HepG2 (cell line): Measurements from ENCODE around the gene SLC16A14. TPM values are rescaled to one million over a fixed set of nuclear protein-coding genes. Genes with fewer than 3 reads are reported as not detected.

ENCODE experiments used
- ATAC-seq: fragments of 200-7000 bp; cut with Tn5 transposase; 3 replicates; pipeline ENCODE4 v1.9.1; 2020; ENCODE audit warnings: mild to moderate bottlenecking, moderate library complexity
- BruUV-seq: library from RNA; stranded (reverse); fragments of 400-500 nt; replicated peaks from 2 replicates; lab custom pipeline; 2021; lab: Mats Ljungman, UMichigan
- CTCF ChIA-PET: fragments of 300-600 bp; formaldehyde crosslinking; extraction: SDS; loops from one replicate; lab custom pipeline; 2021; ENCODE audit warnings: low total read pairs, inconsistent platforms, low intra/inter-chr PET ratio; lab: Yijun Ruan, JAX
- POLR2A ChIA-PET: fragments of 350-600 bp; sonication (Branson Sonifier 250); formaldehyde crosslinking; loops from one replicate; lab custom pipeline; 2020; ENCODE audit warnings: antibody characterized with exemption, inconsistent platforms; lab: Yijun Ruan, JAX
- DNase-seq: peaks from one replicate; pipeline ENCODE4 v3.0.0-alpha.2; 2015; ENCODE audit warnings: low spot score
- FAIRE-seq: peaks from 3 replicates; lab custom pipeline; 2011; peaks lifted over from hg19 to GRCh38; lab: Jason Lieb, UNC
- H2AFZ ChIP-seq: one replicate; pipeline ENCODE4 v1.6.1; 2011; ENCODE audit warnings: low read length, inconsistent platforms
- H3K27ac ChIP-seq: fragments of 300-600 bp; 3 replicates; pipeline ENCODE4 v1.8.0; 2011; ENCODE audit warnings: mixed run types, mild to moderate bottlenecking, mixed read lengths, low read length, inconsistent platforms; ENCODE audit not compliant: insufficient read depth; ENCODE audit errors: extremely low read length
- H3K27me3 ChIP-seq, 2 experiments: fragments of 200-600 bp in 1 of 2; 2 replicates in 1 of 2; 3 replicates in 1 of 2; pipeline versions ENCODE4 v1.6.0 to v1.8.0; 2011; ENCODE audit warnings: low read length in 2 of 2, mild to moderate bottlenecking in 2 of 2, moderate library complexity in 2 of 2, inconsistent platforms in 1 of 2; ENCODE audit not compliant: insufficient read depth in 2 of 2, control insufficient read depth in 1 of 2
- H3K36me3 ChIP-seq, 2 experiments: fragments of 200-600 bp in 1 of 2; replicated peaks in 1 of 2; 2 replicates in 1 of 2; 3 replicates in 1 of 2; pipeline versions ENCODE4 v1.5.1 to v1.8.0; 2011; ENCODE audit warnings: low read length in 2 of 2, inconsistent platforms in 1 of 2; ENCODE audit not compliant: insufficient read depth in 2 of 2, control insufficient read depth in 1 of 2
- H3K4me1 ChIP-seq: 2 replicates; pipeline ENCODE4 v1.5.1; 2012; ENCODE audit warnings: low read length, inconsistent platforms; ENCODE audit not compliant: insufficient read depth
- H3K4me2 ChIP-seq: 2 replicates; pipeline ENCODE4 v1.6.0; 2011; ENCODE audit warnings: low read depth, low read length, inconsistent platforms
- H3K4me3 ChIP-seq, 3 experiments: fragments of 200-600 bp in 1 of 3; sonication (generic), shearing (Covaris generic) in 1 of 3; replicated peaks in 1 of 3; 2 replicates each; pipeline ENCODE4 v1.5.1; 2011 to 2016; ENCODE audit warnings: low read length in 3 of 3, inconsistent platforms in 2 of 3, low read depth in 2 of 3, mild to moderate bottlenecking in 2 of 3, control low read depth in 1 of 3, mixed read lengths in 1 of 3; ENCODE audit not compliant: insufficient read depth in 1 of 3
- H3K79me2 ChIP-seq: one replicate; pipeline ENCODE4 v1.6.1; 2011; ENCODE audit warnings: low read length, inconsistent platforms; ENCODE audit not compliant: insufficient read depth
- H3K9ac ChIP-seq: 2 replicates; pipeline ENCODE4 v1.6.0; 2011; ENCODE audit warnings: mild to moderate bottlenecking, low read depth, low read length, inconsistent platforms; ENCODE audit not compliant: insufficient read depth
- H3K9me3 ChIP-seq: 2 replicates; pipeline ENCODE4 v1.5.1; 2012; ENCODE audit warnings: mild to moderate bottlenecking, low read length
- H4K20me1 ChIP-seq: 2 replicates; pipeline ENCODE4 v1.6.0; 2011; ENCODE audit warnings: inconsistent platforms, mild to moderate bottlenecking, low read length, moderate library complexity; ENCODE audit not compliant: insufficient read depth
- FUBP1 ChIP-seq: sonication (generic); formaldehyde crosslinking; IDR thresholded peaks from 2 replicates; pipeline ENCODE4 v1.5.1; 2020; ENCODE audit warnings: missing genetic modification reagents, mild to moderate bottlenecking, borderline replicate concordance
- HMG20B ChIP-seq: conservative IDR thresholded peaks from 2 replicates; pipeline ENCODE4 v1.6.1; 2016; ENCODE audit warnings: missing genetic modification reagents, missing compliant biosample characterization
- KDM3A ChIP-seq: IDR thresholded peaks from 2 replicates; pipeline ENCODE4 v1.6.1; 2018; ENCODE audit warnings: low read depth, missing compliant biosample characterization
- NR3C1 ChIP-seq: sonication (generic); formaldehyde crosslinking; IDR thresholded peaks from 2 replicates; pipeline ENCODE4 v1.4.0; 2020; ENCODE audit warnings: missing genetic modification reagents
- PHB2 ChIP-seq: fragments of 450-650 bp; IDR thresholded peaks from 2 replicates; pipeline ENCODE4 v1.6.1; 2018; ENCODE audit not compliant: partially characterized antibody
- REXO4 ChIP-seq: sonication (generic); formaldehyde crosslinking; IDR thresholded peaks from 2 replicates; pipeline ENCODE4 v1.8.0; 2022; ENCODE audit warnings: missing genetic modification reagents, mild to moderate bottlenecking, borderline replicate concordance
- RORA ChIP-seq: sonication (generic); formaldehyde crosslinking; IDR thresholded peaks from 2 replicates; pipeline ENCODE4 v1.5.0; 2020; ENCODE audit warnings: mild to moderate bottlenecking, missing genetic modification reagents, moderate library complexity
- SSRP1 ChIP-seq: IDR thresholded peaks from 2 replicates; pipeline ENCODE4 v1.6.1; 2016; ENCODE audit warnings: control low read depth
- TOE1 ChIP-seq: sonication (generic); formaldehyde crosslinking; IDR thresholded peaks from 2 replicates; pipeline ENCODE4 v1.4.0; 2020; ENCODE audit warnings: mild to moderate bottlenecking, missing genetic modification reagents
- ZNF572 ChIP-seq: sonication (generic); formaldehyde crosslinking; IDR thresholded peaks from 2 replicates; pipeline ENCODE4 v1.5.1; 2020; ENCODE audit warnings: mild to moderate bottlenecking, missing genetic modification reagents
- ZNF720 ChIP-seq: sonication (generic); formaldehyde crosslinking; IDR thresholded peaks from 2 replicates; pipeline ENCODE4 v1.4.0; 2020; ENCODE audit warnings: missing genetic modification reagents
- WGBS: methylation state at CpG from one replicate; pipeline ENCODE4 v1.1.6; 2017; ENCODE audit warnings: low lambda C conversion rate; 5-methylcytosine and 5-hydroxymethylcytosine counted together
- in situ Hi-C: cut with HindIII; loops from 2 replicates; pipeline ENCODE4 v1.10.0; 2017; ENCODE audit warnings: low pct_unique_long_range_greater_than_20kb; ENCODE audit not compliant: extremely low pct_ligation_motif_present
- intact Hi-C: fragments of 100-400 bp; cut with micrococcal nuclease; formaldehyde crosslinking; loops from one replicate; pipeline ENCODE4 v1.10.0; 2022; ENCODE audit not compliant: unreplicated experiment
- polyA plus RNA-seq, 8 experiments: library from polyadenylated mRNA; depleted of rRNA in 3 of 8; stranded (reverse) in 7 of 8; unstranded in 1 of 8; fragments of >200 nt; fragmentation: Illumina TruSeq in 4 of 8; extraction: Trizol in 4 of 8; gene quantifications; 2 replicates each; pipeline versions ENCODE4 v1.2.1 to v1.2.3, GENCODE V29; 2011 to 2016; ENCODE audit warnings: low read depth in 4 of 8, missing spikeins in 1 of 8, mixed read lengths in 1 of 8; ENCODE audit not compliant: insufficient read depth in 1 of 8
- total RNA-seq, 5 experiments: library from RNA; depleted of rRNA; stranded (reverse); fragments of >200 nt; fragmentation: Illumina TruSeq; extraction: Trizol; gene quantifications; 2 replicates each; pipeline ENCODE4 v1.2.3, GENCODE V29; 2016; ENCODE audit warnings: low read depth in 1 of 5
- TF ChIP-seq, protein P1 (sequence below): IDR thresholded peaks from 2 replicates; pipeline ENCODE4 v1.6.1; 2016; ENCODE audit warnings: low read depth

The SLC16A14 gene
- total and polyA plus RNA-seq, 2 of the 13 experiments (the other 11 are each of a cell fraction or from before 2014, with no cell fraction given) = 0.05 TPM; not detected in 1

- H3K4me3 ChIP-seq = no peak overlapping the region
- POLR2A ChIA-PET = no interaction called here
- TF ChIP-seq FUBP1 (no peak), TOE1 (CRISPR knock-in tag) (no peak), HMG20B (no peak), ZNF572 (no peak), SSRP1 (CRISPR knock-in tag) (no peak), KDM3A (CRISPR knock-in tag) (no peak), NR3C1 (CRISPR knock-in tag) (no peak), PHB2 (no peak), RORA (CRISPR knock-in tag) (no peak), REXO4 (no peak), ZNF720 (CRISPR knock-in tag) (no peak)
- TF ChIP-seq, protein P1, sequence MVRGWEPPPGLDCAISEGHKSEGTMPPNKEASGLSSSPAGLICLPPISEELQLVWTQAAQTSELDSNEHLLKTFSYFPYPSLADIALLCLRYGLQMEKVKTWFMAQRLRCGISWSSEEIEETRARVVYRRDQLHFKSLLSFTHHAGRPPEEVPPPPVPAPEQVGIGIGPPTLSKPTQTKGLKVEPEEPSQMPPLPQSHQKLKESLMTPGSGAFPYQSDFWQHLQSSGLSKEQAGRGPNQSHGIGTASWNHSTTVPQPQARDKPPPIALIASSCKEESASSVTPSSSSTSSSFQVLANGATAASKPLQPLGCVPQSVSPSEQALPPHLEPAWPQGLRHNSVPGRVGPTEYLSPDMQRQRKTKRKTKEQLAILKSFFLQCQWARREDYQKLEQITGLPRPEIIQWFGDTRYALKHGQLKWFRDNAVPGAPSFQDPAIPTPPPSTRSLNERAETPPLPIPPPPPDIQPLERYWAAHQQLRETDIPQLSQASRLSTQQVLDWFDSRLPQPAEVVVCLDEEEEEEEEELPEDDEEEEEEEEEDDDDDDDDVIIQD (CRISPR knock-in tag) = no peak
These were observed 28.7 kb upstream of the SLC16A14 start for GRCh38 chr2:230097424-230097823.

More at GRCh38 chr2:230097424-230097823, 28.7 kb upstream of the SLC16A14 start:
- Histone ChIP-seq H3K4me2 (no peak overlapping the region), H3K4me1 (no peaks in the 10 kb centered on the region), H3K36me3 (no peaks in the 10 kb centered on the region), H3K27me3 (no peaks in the 10 kb centered on the region), H3K27ac (no peak overlapping the region), H3K79me2 (no peaks in the 10 kb centered on the region), H2AFZ (no peak overlapping the region), H3K9me3 (no peaks in the 10 kb centered on the region), H4K20me1 (no peaks in the 10 kb centered on the region), H3K9ac (no peak overlapping the region)
- BruUV-seq = no TSS peak
- in situ Hi-C loops (no loop called here), intact Hi-C loops (no loop called here)
- ATAC-seq (no peak), DNase-seq (no peak), FAIRE-seq (no peak)
- 1% methylated on average over 3 of the region's 3 CpGs for WGBS
- CTCF ChIA-PET = no interaction called here
